ENCODE measurements around the gene THSD7A.

THSD7A gene

DNA sequence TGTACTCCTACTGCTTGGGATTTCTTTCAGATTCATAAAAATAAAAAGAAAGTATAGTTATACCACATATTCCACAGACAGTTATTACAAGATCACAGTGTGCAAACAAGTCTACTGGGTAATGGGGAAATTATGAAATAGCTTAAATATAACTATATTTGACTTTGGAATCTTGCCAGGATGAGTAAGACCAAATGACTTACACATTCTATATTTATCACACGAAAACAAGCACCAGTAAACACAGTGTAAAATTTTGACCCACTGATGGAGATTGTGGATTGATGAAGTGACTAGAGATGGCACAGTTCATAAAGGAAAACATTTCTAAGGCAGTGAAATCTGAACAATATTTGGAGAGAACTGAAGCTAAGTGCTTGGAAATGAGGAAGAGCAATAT is 339.7 kb downstream of the THSD7A start:
- DNase-seq = no peak

GRCh38 chr7:11491811-11492210 is 340.2 kb downstream of the THSD7A start:
- no peak for DNase-seq

DNA sequence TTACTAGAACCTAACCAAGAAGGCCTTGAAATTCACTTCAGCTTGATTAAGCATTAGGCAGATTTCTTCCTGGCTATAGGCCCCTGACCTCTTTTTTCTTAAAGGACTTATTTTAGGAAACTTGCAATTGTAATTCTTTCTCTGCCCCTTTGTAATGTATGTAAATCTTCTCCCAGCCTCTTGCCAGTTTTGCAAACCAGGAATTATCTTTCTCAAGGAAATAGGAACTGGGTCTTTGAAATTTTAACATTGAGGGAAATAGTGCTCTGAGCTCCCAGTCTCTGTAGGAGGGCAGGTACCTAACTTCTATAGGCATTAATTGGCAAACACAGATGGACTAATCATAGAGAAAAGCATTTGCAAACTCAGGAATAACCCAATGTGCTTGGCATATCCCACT is 342.7 kb downstream of the THSD7A start:
- no peak for DNase-seq

- no peak for DNase-seq
These were observed 345.7 kb downstream of the THSD7A start for GRCh38 chr7:11486271-11486670.

DNA sequence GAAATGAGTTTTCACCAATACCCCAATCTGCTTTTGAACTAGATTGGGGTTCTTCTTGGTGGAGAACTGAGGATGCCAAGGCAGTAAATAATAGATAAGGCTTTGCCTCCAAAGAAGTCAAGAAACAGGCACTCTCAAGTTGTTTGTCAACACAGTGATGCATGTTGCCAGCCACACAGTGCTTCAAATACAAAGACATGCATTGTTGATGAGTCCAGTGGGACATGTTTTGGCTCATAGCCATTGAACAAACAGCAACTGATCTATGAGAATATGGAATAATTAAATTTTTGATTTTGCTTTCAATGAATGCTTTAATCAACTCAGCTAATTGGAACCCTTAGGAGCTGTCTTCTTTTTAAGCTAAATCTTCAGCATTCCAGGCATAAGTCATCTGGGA is 346.4 kb downstream of the THSD7A start:
- DNase-seq = no peak

DNA sequence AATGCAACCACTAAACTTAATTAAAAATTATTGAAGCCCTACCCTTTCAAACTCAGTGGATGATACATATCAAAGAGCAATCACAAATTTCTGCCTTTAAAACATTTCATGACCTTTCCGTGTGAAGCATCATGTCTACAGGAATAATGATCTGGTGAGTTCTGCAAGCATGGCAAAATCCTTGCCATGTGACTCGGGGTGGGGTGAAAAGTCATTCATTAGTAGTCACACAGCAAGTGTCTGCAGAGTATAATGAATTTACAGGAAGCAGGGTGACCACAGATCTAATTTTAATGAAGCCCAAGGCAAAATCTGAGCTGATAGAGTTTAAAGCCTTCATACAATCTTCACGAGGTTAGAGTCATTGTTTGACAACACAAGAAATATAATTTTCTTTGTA is 351.9 kb downstream of the THSD7A start:
- DNase-seq = no peak

DNA sequence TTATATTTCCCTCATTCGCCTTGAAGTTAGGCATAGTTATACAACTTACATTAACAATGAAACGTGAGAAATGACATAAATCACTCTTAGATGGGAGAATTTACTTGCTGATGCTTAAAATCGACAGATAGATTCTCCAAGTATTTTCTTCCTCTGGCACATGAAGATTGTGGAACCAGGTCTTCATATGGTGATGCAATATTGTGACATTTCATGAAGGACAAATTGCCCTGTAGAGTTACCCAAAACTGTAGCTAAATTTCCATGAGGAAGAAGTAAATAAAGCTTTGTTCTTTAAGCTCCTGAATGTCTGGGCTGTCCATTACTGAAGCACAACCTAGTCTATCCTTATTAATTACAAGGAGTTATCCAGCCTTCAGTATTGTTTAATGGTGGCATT is 353.1 kb downstream of the THSD7A start:
- DNase-seq = no peak

DNA sequence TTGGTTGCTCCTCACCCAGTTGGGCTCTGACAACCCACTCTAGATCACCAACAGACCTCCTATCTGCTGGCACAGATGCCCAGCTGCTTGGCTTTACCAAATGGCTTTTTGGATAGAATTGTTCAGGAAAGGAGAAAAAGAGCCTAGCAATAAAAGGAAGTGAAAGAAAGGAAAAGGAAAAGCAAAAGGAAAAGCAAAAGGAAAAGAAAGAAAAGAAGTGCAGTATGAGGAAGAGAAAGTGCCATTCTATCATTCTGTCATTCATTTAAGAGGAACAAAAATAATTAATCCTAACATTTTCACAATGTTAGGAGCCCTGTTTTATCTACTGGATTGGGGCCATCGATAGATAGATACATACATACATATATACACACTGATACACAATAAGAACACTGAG is 353.6 kb downstream of the THSD7A start:
- DNase-seq = no peak

GRCh38 chr7:11474902-11475585 is 357.0 kb downstream of the THSD7A start:
- no peak for DNase-seq

DNA sequence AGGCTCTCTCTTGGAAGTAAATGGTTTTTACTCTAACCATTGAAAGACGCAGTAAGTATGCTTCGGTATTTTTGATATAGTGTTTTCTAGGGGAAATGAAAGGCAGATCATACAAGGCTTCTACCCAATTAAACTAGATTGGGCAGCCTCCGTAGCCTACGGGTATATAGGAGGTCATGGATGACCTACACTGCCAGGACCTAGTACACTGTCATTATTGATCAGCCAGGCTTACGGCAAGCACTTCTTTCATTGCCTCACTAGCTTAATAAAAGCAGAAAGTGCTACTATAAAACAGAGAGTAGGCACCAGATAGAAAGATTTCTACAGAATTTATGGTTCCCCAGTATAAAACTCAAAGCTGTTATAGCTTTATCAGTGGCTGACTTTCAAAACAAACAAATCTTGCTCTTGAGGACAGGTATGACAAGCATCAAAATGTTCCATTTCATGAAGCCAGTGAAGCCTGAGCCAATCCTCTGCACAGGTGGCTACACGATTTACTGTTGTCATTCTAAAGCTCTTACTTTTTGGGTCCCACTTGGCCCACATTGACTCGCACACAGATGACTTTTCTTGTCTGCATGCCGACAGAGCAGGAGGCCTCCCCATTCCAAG is 358.1 kb downstream of the THSD7A start:
- DNase-seq = no peak

DNA sequence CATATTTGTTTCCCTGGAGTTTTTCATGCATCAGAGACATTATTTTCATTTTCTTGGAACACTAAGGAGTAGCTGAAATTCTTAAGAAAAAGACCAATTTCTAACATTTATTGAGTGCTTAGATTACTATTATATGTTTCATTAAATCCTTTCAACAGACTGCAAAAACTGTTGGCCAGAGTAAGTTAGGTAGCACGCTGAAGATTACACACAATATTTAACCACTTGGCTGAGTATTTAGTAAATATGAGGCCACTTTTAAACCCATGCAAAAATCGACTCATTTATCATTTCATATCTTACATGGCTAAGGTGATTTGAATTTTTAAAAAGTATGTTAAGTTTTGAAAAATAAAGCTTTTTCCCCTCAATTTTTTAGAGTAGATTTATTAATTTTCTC is 358.8 kb downstream of the THSD7A start:
- DNase-seq = no peak

- DNase-seq = no peak
These were observed 359.4 kb downstream of the THSD7A start for GRCh38 chr7:11472646-11473045.

GRCh38 chr7:11471255-11471654 is 360.7 kb downstream of the THSD7A start:
- DNase-seq = no peak

- no peak for DNase-seq
These were observed 362.8 kb downstream of the THSD7A start for GRCh38 chr7:11469028-11469745.

GRCh38 chr7:11466517-11467105 is 365.4 kb downstream of the THSD7A start:
- no peak for DNase-seq

- no peak for DNase-seq
These were observed 367.4 kb downstream of the THSD7A start for GRCh38 chr7:11464624-11465023.

DNA sequence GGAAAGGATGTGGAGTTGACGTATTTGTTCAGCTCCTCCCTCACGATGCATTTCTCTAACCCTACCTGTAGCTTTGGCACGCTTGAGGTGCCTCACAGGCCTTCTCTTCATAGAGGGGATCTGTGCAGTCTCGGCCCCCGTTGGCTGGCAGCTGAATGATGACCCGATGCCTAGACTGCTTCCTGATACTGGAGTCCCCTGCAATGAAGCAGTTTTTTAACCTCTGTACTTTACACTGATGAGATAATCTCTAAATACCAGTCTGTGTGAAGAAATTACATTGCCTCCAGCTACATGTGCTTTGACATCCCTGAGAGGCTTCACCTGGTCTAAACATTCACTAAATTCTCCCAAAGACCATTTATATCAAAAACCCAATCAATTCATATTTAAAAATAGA is 370.1 kb downstream of the THSD7A start:
- no peak for DNase-seq

DNA sequence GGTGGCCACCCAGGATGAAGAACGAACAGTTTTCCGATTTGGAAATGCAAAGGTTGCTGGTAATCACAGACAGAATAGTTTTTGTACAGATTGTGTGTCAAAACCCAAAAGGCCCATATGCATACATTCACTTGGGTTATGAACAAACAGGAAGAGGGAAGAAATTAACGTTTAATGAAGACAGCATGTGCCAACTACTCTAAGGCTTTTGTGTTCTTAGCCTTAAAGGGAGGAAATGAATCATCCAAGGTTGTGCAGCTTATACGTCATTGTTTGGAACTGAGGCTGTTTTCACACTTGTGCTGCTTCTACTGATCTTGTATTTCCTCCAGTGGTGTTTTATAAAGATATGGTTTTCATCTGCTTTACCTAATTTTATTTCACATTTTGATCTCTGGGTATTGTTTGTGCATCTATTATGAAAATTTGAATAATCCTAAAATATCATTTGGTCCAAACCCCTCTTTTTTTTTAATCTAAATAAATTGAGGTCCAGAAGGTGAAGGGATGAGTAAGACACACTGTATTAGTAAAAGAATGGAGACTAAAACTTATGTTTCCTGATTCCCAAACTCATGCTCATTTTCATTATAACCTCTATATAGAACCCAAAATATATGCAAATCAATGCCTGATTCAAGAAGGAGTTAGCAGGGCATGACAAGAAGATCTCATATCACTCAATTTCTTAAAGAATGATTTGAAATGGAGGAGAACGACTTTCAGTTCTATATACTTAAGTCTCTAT is 373.1 kb downstream of the THSD7A start:
- DNase-seq = no peak

DNA sequence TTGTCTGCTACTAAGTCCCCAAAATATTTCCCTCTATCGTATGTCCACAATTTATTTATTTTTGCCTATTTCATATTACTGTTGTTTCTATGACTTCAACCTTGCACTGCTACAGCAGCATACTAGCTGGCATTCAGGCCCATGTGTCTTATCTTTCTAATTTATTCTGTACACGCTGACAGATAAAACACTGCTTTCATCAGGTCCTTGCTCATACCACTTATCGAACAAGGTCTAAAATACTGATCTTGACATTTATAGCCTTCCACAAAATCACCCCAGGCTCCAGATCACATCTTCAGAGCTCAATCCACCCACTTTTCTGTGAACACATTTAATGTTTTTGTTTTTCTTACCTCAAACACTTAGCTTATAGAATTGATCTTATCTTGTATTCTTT is 374.6 kb downstream of the THSD7A start:
- DNase-seq = no peak

- DNase-seq = no peak
These were observed 375.4 kb downstream of the THSD7A start for GRCh38 chr7:11456574-11456973.

DNA sequence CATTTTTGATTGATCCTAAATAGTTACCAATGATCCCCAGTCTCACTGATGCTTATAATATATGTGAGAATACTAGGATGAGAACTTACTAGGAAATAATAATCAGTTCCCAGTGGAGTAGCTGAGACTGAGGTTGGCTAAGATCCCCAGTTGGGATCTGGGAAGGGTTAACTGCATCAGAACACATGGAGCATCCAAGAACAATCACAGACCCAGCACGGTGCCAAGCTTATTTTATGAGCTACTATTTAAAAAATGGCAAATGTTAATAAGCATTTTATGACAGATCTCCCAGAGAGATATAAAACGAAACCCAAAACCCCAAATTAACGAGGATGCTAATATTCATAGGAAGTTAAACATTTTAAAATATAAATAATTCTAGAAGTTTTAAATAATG is 379.5 kb downstream of the THSD7A start:
- DNase-seq = no peak

- DNase-seq = no peak
These were observed 381.7 kb downstream of the THSD7A start for GRCh38 chr7:11450281-11450680.

GRCh38 chr7:11449316-11449715 is 382.7 kb downstream of the THSD7A start:
- DNase-seq = no peak
